ENCODE data around the gene TMEM18.

TMEM18 gene

DNA sequence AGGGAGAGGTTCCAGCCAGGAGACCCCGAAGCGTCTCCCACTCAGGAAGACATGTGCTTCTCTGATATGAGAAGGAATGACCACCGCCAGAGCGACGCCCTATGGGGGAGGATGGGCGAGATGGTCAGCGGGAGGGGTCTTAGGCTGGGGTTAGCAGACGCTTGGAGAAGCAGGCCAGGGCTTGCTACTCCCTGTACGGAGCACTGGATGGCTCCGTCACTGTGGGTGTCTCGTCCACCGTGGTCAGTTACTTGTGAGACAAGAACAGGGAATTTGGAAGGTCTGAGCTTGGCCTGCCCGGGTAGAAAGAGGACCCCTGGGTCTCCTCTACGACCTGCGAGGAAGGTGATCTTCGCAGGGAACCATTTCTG is 39.8 kb downstream of the TMEM18 start:
- ChIA-PET CTCF (interaction anchor here (0.9 to 2.5 kb wide), 7 partner anchors 13 to 394 kb away, joined by 3 to 12 read pairs (median 5); no protein-coding TSS in a partner anchor), POLR2A (no interaction called here)
- TF ChIP-seq, protein P1, sequence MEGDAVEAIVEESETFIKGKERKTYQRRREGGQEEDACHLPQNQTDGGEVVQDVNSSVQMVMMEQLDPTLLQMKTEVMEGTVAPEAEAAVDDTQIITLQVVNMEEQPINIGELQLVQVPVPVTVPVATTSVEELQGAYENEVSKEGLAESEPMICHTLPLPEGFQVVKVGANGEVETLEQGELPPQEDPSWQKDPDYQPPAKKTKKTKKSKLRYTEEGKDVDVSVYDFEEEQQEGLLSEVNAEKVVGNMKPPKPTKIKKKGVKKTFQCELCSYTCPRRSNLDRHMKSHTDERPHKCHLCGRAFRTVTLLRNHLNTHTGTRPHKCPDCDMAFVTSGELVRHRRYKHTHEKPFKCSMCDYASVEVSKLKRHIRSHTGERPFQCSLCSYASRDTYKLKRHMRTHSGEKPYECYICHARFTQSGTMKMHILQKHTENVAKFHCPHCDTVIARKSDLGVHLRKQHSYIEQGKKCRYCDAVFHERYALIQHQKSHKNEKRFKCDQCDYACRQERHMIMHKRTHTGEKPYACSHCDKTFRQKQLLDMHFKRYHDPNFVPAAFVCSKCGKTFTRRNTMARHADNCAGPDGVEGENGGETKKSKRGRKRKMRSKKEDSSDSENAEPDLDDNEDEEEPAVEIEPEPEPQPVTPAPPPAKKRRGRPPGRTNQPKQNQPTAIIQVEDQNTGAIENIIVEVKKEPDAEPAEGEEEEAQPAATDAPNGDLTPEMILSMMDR (IDR thresholded peaks at IDR 0.05; ENCODE audit: insufficient read depth, low read length, missing control alignments), result no peak
- no peak overlapping the region for H3K4me3 ChIP-seq (ENCODE audit: low read depth, low read length)
- no peak for DNase-seq (ENCODE audit: low read depth, low spot score)

DNA sequence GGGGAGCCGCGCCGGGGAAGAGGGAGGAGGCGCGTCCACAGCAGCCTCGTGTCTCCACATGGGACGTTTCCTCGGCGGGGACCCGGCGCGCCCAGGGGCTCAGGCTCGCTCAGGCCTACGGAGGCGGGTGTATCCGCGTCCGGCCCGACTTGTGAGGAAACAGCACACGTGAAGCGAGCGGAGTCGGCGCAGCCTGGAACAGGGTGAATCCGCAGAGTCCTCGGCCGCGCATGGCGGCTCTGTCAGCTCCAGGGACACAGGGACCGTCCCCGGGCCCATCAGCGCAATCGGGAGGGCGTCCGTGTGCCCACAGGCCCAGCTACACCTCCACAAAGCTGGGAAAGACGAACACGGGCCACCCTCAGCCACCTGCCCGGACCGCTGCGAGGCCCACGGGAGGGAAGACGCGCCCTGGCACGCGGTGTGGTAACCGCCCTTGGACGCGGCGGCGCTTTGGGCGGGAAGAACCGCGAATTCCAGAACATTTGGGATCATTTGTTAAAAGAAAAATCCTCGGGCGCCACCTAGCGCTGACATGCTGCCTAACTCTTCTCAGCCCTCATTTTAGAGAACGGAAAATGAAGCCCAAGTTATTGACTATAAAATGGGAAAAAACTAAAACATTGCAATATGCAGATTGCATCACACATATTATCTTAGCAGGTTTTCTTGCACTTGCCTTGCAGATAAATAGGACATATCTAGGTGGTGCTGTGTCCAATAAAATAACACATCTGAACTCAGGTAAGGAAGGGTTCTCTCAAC is 40.4 kb downstream of the TMEM18 start:
- CTCF ChIA-PET, result interaction anchor here (0.9 to 2.5 kb wide), 8 partner anchors 13 to 391 kb away, joined by 3 to 12 read pairs (median 4); no protein-coding TSS in a partner anchor
- H3K4me3 ChIP-seq (ENCODE audit: low read depth, low read length), result peak overlapping the region; percentile 47

DNA sequence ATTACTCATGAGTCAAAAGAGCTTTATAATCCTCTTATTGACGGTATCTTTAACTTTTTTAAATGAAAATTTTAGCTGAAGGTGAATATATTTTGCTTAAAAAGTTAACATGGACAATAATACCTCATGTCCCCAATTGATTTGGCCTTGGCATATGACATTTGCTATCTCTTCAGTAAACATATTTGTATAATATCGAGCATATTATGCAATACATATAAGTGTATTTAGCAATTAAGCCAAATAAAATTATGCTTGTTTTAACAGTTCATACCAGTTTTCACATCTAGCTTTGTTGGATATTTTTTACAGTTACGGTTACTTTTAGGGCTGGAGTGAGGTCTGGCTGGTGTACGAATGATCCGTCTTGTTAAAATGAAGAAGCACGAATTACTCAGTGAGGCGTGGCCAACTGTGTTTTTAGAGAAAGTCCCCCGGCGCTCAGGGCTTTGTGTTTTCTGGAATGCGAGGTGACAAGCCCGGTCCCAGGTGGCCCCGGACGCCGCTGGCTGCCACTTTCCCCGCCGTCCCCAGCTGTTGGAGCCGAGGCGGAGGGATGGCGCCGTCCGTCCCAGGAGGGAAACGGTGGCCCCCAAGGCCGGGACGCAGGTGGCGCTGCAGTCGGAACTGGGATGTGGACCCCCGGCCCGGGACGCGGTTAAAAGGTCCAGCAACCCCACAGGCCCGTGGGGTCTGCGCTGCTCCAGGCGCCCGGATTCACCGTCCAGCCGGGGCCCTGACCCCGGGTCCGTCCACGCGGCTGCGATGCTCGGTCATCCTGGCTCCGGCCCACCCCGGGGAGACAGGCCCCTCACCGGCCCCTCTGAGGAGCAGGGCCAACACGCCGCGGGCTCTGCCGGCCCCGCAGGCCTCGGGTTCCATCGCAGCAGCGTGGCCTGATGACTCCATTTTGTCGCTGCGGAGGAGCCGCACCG is 41.3 kb downstream of the TMEM18 start:
- no peak overlapping the region for H3K4me3 ChIP-seq (ENCODE audit: low read depth, low read length)
- CTCF ChIA-PET, result interaction anchor here (0.7 to 2.5 kb wide), 11 partner anchors 14 to 617 kb away, joined by 3 to 12 read pairs (median 3); no protein-coding TSS in a partner anchor
- POLR2A ChIA-PET, result no interaction called here
- TF ChIP-seq, protein P1 (IDR thresholded peaks at IDR 0.05; ENCODE audit: insufficient read depth, low read length, missing control alignments), result no peak
- DNase-seq (ENCODE audit: low read depth, low spot score), result no peak

More for the DNA sequence above, 40.4 kb downstream of the TMEM18 start:
- DNase-seq (ENCODE audit: low read depth, low spot score), result no peak
- TF ChIP-seq, protein P1 (IDR thresholded peaks at IDR 0.05; ENCODE audit: insufficient read depth, low read length, missing control alignments), result peak; percentile 65
- POLR2A ChIA-PET, result no interaction called here

DNA sequence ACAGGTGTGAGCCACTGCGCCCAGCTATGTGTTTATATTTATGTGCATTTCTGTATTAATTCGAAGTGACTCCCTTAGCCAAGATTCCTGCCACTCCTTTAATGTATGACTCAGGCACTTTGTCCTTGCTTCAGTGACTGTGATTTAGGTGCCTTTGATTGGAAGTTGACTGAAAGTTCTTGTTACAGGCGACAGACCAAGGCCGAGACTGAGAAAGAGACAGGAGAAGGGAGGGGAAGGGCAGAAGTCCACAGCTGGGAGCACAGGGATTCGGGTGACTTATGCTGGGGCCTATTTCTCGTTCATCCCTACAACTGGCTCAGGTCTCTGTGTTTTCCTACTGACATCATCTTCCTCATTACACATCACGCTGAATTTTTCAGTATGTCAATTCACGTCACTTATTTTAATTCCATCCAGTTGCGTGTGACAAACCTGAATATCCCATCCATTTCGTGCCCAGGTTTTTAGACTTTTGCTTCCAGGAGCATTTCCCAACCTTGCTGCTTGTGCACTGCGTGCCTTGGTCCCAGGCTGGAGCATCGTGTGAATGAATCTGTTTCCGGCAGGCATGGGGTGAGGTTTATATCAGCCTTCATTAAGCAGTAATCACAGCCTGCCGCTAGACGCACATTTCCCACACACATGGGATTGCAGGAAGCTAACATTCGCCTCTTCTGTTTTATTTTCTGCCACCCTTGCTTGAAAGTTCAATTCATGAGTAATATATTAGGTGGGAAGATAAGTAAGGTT is 42.4 kb downstream of the TMEM18 start:
- CTCF ChIA-PET, result interaction anchor here (0.7 to 1.1 kb wide), 4 partner anchors 15 to 616 kb away, joined by 3 to 5 read pairs (median 3); no protein-coding TSS in a partner anchor
- TF ChIP-seq, protein P1 (IDR thresholded peaks at IDR 0.05; ENCODE audit: insufficient read depth, low read length, missing control alignments), result no peak
- POLR2A ChIA-PET, result no interaction called here
- no peak for DNase-seq (ENCODE audit: low read depth, low spot score)
- no peak overlapping the region for H3K4me3 ChIP-seq (ENCODE audit: low read depth, low read length)

DNA sequence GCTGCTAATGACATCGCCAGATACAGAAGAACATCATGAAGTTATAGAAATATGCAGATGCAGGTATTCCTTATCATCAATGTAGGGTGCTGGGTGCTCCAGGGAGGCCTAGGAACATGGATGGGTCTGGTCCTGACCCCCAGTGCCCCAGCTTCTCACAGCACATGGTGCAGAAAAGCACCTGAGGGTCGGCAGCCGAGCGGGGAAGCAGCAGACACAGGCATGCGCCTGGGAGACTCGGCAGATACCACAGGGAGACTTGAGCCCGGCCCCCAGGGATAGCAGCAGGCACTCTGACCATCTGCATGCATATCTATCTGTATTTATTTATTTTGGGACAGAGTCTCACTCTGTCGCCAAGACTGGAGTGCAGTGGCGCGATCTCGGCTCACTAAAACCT is 43.2 kb downstream of the TMEM18 start:
- CTCF ChIA-PET, result no interaction called here
- no peak for DNase-seq (ENCODE audit: low read depth, low spot score)
- H3K4me3 ChIP-seq (ENCODE audit: low read depth, low read length), result no peak overlapping the region
- POLR2A ChIA-PET, result no interaction called here
- TF ChIP-seq, protein P1 (IDR thresholded peaks at IDR 0.05; ENCODE audit: insufficient read depth, low read length, missing control alignments), result no peak

Data from AG04449 (cell line).